A549 (cell line): ENCODE measurements around the gene DPT. TPM values are rescaled to one million over a fixed set of nuclear protein-coding genes. Genes with fewer than 3 reads are reported as not detected.

Source experiments
- ATAC-seq, 2 experiments: fragments of 200-7000 bp in 1 of 2; fragments of >200 bp in 1 of 2; cut with Nextera tagmentation in 1 of 2; cut with Tn5 transposase in 1 of 2; 3 replicates each; pipeline versions ENCODE4 v1.8.0 to v1.9.1; 2018 to 2020; ENCODE audit warnings: mild to moderate bottlenecking in 1 of 2, moderate library complexity in 1 of 2
- CTCF ChIA-PET: fragments of 300-600 bp; sonication (Branson Sonifier 250); formaldehyde crosslinking; extraction: SDS; loops from one replicate; lab custom pipeline; 2021; ENCODE audit warnings: antibody characterized with exemption, inconsistent platforms; lab: Yijun Ruan, JAX
- POLR2A ChIA-PET: fragments of 350-600 bp; formaldehyde crosslinking; extraction: SDS; loops from one replicate; lab custom pipeline; 2021; ENCODE audit warnings: antibody characterized with exemption, inconsistent platforms; lab: Yijun Ruan, JAX
- DNase-seq, 2 experiments: peaks; one replicate each; pipeline versions ENCODE4 v3.0.0 to v3.0.0-alpha.2; 2011 to 2016; ENCODE audit warnings: low read depth in 1 of 2, low spot score in 1 of 2
- FAIRE-seq: peaks from 2 replicates; lab custom pipeline; 2011; peaks lifted over from hg19 to GRCh38; lab: Jason Lieb, UNC
- H3K27ac ChIP-seq, 2 experiments: fragments of >200 bp; sonication (Bioruptor Twin); formaldehyde crosslinking; 3 replicates each; pipeline ENCODE4 v1.5.1; 2016 to 2017
- H3K4me1 ChIP-seq: fragments of >200 bp; sonication (Bioruptor Twin); formaldehyde crosslinking; 3 replicates; pipeline ENCODE4 v1.6.1; 2016
- H3K4me2 ChIP-seq: fragments of >200 bp; sonication (Bioruptor Twin); formaldehyde crosslinking; 3 replicates; pipeline ENCODE4 v1.6.1; 2016
- H3K4me3 ChIP-seq: fragments of >200 bp; sonication (Bioruptor Twin); formaldehyde crosslinking; 3 replicates; pipeline ENCODE4 v1.5.1; 2016
- H3K9me3 ChIP-seq: fragments of >200 bp; sonication (Bioruptor Twin); formaldehyde crosslinking; 3 replicates; pipeline ENCODE4 v1.6.1; 2016
- CBX2 ChIP-seq: fragments of 200-600 bp; sonication (generic); IDR thresholded peaks from 2 replicates; pipeline ENCODE4 v1.6.1; 2016; ENCODE audit warnings: low read depth, mild to moderate bottlenecking, borderline replicate concordance
- CTCF ChIP-seq: fragments of >200 bp; sonication (Bioruptor Twin); formaldehyde crosslinking; IDR thresholded peaks from 3 replicates; pipeline ENCODE4 v1.5.1; 2016
- EHF ChIP-seq: fragments of 250-450 bp; sonication (Bioruptor Pico); IDR thresholded peaks from 2 replicates; pipeline ENCODE4 v1.5.0; 2020; ENCODE audit warnings: mild to moderate bottlenecking
- ELK1 ChIP-seq: fragments of 150-350 bp; IDR thresholded peaks from 2 replicates; pipeline ENCODE4 v1.6.1; 2014; ENCODE audit warnings: low read depth, mild to moderate bottlenecking, low read length
- EP300 ChIP-seq, 2 experiments: fragments of >200 bp; sonication (Bioruptor Twin); formaldehyde crosslinking; IDR thresholded peaks; 2 replicates in 1 of 2; 3 replicates in 1 of 2; pipeline ENCODE4 v1.6.1; 2016 to 2017
- ESRRA ChIP-seq: fragments of 150-350 bp; IDR thresholded peaks from 2 replicates; pipeline ENCODE4 v1.6.1; 2014; ENCODE audit warnings: mild to moderate bottlenecking, low read length, borderline replicate concordance
- GATA3 ChIP-seq: IDR thresholded peaks from 2 replicates; pipeline ENCODE4 v1.6.1; 2012; ENCODE audit warnings: borderline replicate concordance
- HOXA7 ChIP-seq: fragments of 250-450 bp; sonication (Bioruptor Pico); IDR thresholded peaks from 2 replicates; pipeline ENCODE4 v1.5.0; 2020; ENCODE audit warnings: mild to moderate bottlenecking, moderate library complexity
- HOXB5 ChIP-seq: fragments of 250-450 bp; sonication (Bioruptor Pico); IDR thresholded peaks from 2 replicates; pipeline ENCODE4 v1.5.0; 2020; ENCODE audit warnings: mild to moderate bottlenecking, moderate library complexity
- JUN ChIP-seq, 2 experiments: fragments of >200 bp; sonication (Bioruptor Twin); formaldehyde crosslinking; IDR thresholded peaks; 2 replicates in 1 of 2; 3 replicates in 1 of 2; pipeline ENCODE4 v1.6.1; 2016 to 2017
- KDM5A ChIP-seq: fragments of 200-600 bp; sonication (generic); IDR thresholded peaks from 2 replicates; pipeline ENCODE4 v1.6.1; 2016; ENCODE audit warnings: antibody characterized with exemption, mild to moderate bottlenecking
- MAX ChIP-seq: IDR thresholded peaks from 2 replicates; pipeline ENCODE4 v1.6.1; 2012
- MYC ChIP-seq: IDR thresholded peaks from 2 replicates; pipeline ENCODE4 v1.6.1; 2012; ENCODE audit warnings: mild to moderate bottlenecking, inconsistent platforms, low read length, improper control_type of control experiment, borderline replicate concordance
- NFE2L2 ChIP-seq: fragments of 150-350 bp; conservative IDR thresholded peaks from 2 replicates; pipeline ENCODE4 v1.6.1; 2014; ENCODE audit warnings: low read length
- NPAS2 ChIP-seq: fragments of 250-450 bp; sonication (Bioruptor Pico); IDR thresholded peaks from 2 replicates; pipeline ENCODE4 v1.8.0; 2022; ENCODE audit warnings: mild to moderate bottlenecking, moderate library complexity, borderline replicate concordance
- PHF8 ChIP-seq: fragments of 200-600 bp; sonication (generic); IDR thresholded peaks from 2 replicates; pipeline ENCODE4 v1.6.1; 2016; ENCODE audit warnings: low read depth, mild to moderate bottlenecking, antibody characterized with exemption, moderate library complexity, borderline replicate concordance
- POLR2A ChIP-seq: IDR thresholded peaks from 2 replicates; pipeline ENCODE4 v1.6.1; 2012; ENCODE audit warnings: mild to moderate bottlenecking, low read length
- POLR2AphosphoS2 ChIP-seq: conservative IDR thresholded peaks from 2 replicates; pipeline ENCODE4 v1.6.1; 2012; ENCODE audit warnings: low read length, improper control_type of control experiment, inconsistent platforms
- RAD21 ChIP-seq, 2 experiments: fragments of >200 bp in 1 of 2; sonication (Bioruptor Twin) in 1 of 2; formaldehyde crosslinking in 1 of 2; IDR thresholded peaks in 1 of 2; conservative IDR thresholded peaks in 1 of 2; 2 replicates in 1 of 2; 3 replicates in 1 of 2; pipeline ENCODE4 v1.6.1; 2012 to 2018; ENCODE audit warnings: inconsistent platforms in 1 of 2
- RCOR1 ChIP-seq: fragments of 150-350 bp; IDR thresholded peaks from 2 replicates; pipeline ENCODE4 v1.6.1; 2014; ENCODE audit warnings: antibody characterized with exemption, low read length, low read depth
- RFX5 ChIP-seq: fragments of 450-650 bp; IDR thresholded peaks from 2 replicates; pipeline ENCODE4 v1.7.1; 2014; ENCODE audit warnings: antibody characterized with exemption, mild to moderate bottlenecking, moderate library complexity
- SMC3 ChIP-seq: fragments of >200 bp; sonication (Bioruptor Twin); formaldehyde crosslinking; IDR thresholded peaks from 3 replicates; pipeline ENCODE4 v1.6.1; 2018; ENCODE audit warnings: inconsistent platforms
- ZC3H11A ChIP-seq: fragments of 450-650 bp; IDR thresholded peaks from 2 replicates; pipeline ENCODE4 v1.6.1; 2014; ENCODE audit warnings: antibody characterized with exemption, mild to moderate bottlenecking
- ZFP36 ChIP-seq: fragments of 450-650 bp; IDR thresholded peaks from 2 replicates; pipeline ENCODE4 v1.6.1; 2014; ENCODE audit warnings: borderline replicate concordance; ENCODE audit not compliant: partially characterized antibody
- WGBS: methylation state at CpG from one replicate; pipeline ENCODE4 v1.1.6; 2017; ENCODE audit errors: missing lambda C conversion rate; 5-methylcytosine and 5-hydroxymethylcytosine counted together
- polyA plus RNA-seq, 4 experiments: library from polyadenylated mRNA; depleted of rRNA in 3 of 4; stranded (reverse); fragments of >200 nt; fragmentation: RNase III in 1 of 4; extraction: RNeasy Plus Mini Kit Qiagen cat#74134 plus additional on column Dnase treatment in 1 of 4; gene quantifications; 2 replicates in 3 of 4; 3 replicates in 1 of 4; pipeline ENCODE4 v1.2.3, GENCODE V29; 2011 to 2017
- TF ChIP-seq, protein P1 (sequence below): fragments of >200 bp; sonication (Bioruptor Twin); formaldehyde crosslinking; IDR thresholded peaks from 2 replicates; pipeline ENCODE4 v1.6.1; 2016

DPT gene
- polyA plus RNA-seq, 2 of the 4 experiments (the other 2 are of a cell fraction), result not detected

DNA sequence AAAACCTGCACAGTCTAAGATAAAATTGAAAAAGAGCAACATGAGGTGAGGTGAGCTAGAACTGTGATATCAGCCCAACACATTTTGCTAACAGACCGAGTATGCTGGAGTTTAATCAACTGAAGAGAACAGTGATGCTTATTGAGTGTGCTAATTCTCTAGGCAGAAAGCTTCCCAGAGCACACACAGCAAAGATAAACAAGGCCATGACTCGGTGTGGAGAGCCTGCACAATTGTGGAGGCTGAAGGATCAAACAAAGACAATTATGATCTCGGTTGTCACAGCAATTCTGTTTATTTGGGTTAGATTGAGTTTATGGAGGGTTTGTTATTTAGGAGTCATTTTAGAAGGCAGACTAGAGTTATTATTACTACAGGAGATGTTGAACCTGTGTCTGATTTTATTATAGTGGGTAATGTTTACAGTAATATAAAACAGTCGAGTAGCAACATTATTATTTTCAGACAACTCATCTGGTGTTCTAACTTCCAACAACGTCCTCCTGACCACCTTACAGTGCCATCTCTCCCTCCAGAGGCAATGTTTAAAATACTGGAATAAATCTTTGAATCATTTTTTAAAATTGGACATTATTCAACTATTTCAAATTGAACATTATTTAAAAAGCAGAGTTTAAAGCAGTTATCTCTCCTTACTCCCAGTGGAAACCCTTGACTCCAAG is 40.2 kb downstream of the DPT start:
- DNase-seq (no peak), FAIRE-seq (no peak), ATAC-seq (0 out of 6 replicates have a peak, but pooled peaks of 1 of the 2 experiments have one; percentile 26)
- peak overlapping the region; percentile 37; the same call in 2 of the 3 replicates for H3K4me2 ChIP-seq
- ChIA-PET CTCF (interaction anchor here (1.5 kb wide), 1 partner anchor 20 kb away, joined by 3 read pairs; no protein-coding TSS in a partner anchor), POLR2A (no interaction called here)
- H3K4me3 ChIP-seq, result no peak overlapping the region
- 50% methylated on average over 5 of the region's 5 CpGs for WGBS
- H3K4me1 ChIP-seq, result peaks cover 35% of the 10 kb centered on the region
- no peaks in the 10 kb centered on the region for H3K9me3 ChIP-seq
- TF ChIP-seq CBX2, result no peak
- TF ChIP-seq POLR2A, result no peak
- TF ChIP-seq MAX, result no peak
- no peak for TF ChIP-seq EHF
- no peak for TF ChIP-seq ZFP36
- TF ChIP-seq ELK1, result no peak
- no peak for TF ChIP-seq RCOR1
- no peak for TF ChIP-seq ESRRA
- TF ChIP-seq NPAS2 (CRISPR knock-in tag), result no peak
- no peak for TF ChIP-seq HOXB5 (CRISPR knock-in tag)
- TF ChIP-seq HOXA7, result no peak
- TF ChIP-seq, protein P1, sequence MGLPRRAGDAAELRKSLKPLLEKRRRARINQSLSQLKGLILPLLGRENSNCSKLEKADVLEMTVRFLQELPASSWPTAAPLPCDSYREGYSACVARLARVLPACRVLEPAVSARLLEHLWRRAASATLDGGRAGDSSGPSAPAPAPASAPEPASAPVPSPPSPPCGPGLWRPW, result no peak
- TF ChIP-seq POLR2AphosphoS2, result no peak
- TF ChIP-seq MYC, result no peak
- no peak for TF ChIP-seq JUN (IDR thresholded peaks at IDR 0.05)
- no peak for TF ChIP-seq NFE2L2
- TF ChIP-seq EP300 (IDR thresholded peaks at IDR 0.05), result no peak
- no peak for TF ChIP-seq SMC3
- no peak overlapping the region for H3K27ac ChIP-seq

- FAIRE-seq (no peak), ATAC-seq (peak; percentile 64 to 80; a peak in 5 of 6 replicates), DNase-seq (peak in 1 of 2 experiments; percentile 33)
- WGBS, result 86% methylated on average over 4 of the region's 4 CpGs
- no peak overlapping the region for H3K4me2 ChIP-seq
- H3K9me3 ChIP-seq, result no peaks in the 10 kb centered on the region
- no peak overlapping the region for H3K27ac ChIP-seq
- H3K4me3 ChIP-seq, result no peak overlapping the region
- ChIA-PET POLR2A (no interaction called here), CTCF (interaction anchor here (1.0 to 1.5 kb wide), 2 partner anchors 16 to 19 kb away, joined by 3 read pairs; no protein-coding TSS in a partner anchor)
- TF ChIP-seq PHF8 (no peak), ZC3H11A (no peak), NFE2L2 (no peak), RFX5 (no peak), EHF (no peak), RAD21 (conservative IDR thresholded peaks at IDR 0.05 in 1 of 2, IDR thresholded peaks at IDR 0.05 in 1 of 2) (peak; percentile 21 to 48; a peak in 3 of 5 replicates), POLR2A (no peak)
- TF ChIP-seq, protein P1, result no peak
- H3K4me1 ChIP-seq, result peaks cover 35% of the 10 kb centered on the region
Measured at GRCh38 chr1:168687816-168688215, 41.2 kb downstream of the DPT start.

- DNase-seq (no peak), ATAC-seq (no peak), FAIRE-seq (no peak)
- CTCF ChIA-PET, result no interaction called here
- 81% methylated on average over 2 of the region's 2 CpGs for WGBS
- POLR2A ChIA-PET, result no interaction called here
- Histone ChIP-seq H3K4me1 (peaks cover 35% of the 10 kb centered on the region), H3K4me2 (peak overlapping the region; percentile 2; the same call in 1 of the 3 replicates), H3K27ac (no peak overlapping the region), H3K4me3 (no peak overlapping the region), H3K9me3 (0 out of 3 replicates have a peak, but pooled peaks cover 4% of the 10 kb centered on the region)
- TF ChIP-seq GATA3 (no peak), CTCF (no peak), KDM5A (no peak), HOXA7 (no peak), HOXB5 (CRISPR knock-in tag) (no peak)
Measured at GRCh38 chr1:168686666-168687065, 42.3 kb downstream of the DPT start.
